ENCODE data around the gene C2orf76.
"Not testable (repeated sequence)": the region's sequence is repeated elsewhere in the genome, so short reads cannot be mapped to it uniquely, and the experiment has no call there.

Gene C2orf76

GRCh38 chr2:119366649-119367471 is at the start of gene C2orf76, which contains the start of gene DBI:
TSS of gene C2orf76 (minus strand) at chr2:119366834. CDS start at chr2:119339959, 26,875 bp downstream.
TSS of gene DBI (plus strand) at chr2:119366977. CDS start at chr2:119367052, 75 bp downstream.
- H3K4me3 ChIP-seq (ENCODE audit: low read length), result peak within 1 kb of the TSS; percentile 96
- no peaks in the 10 kb centered on the region for H3K27me3 ChIP-seq (ENCODE audit: insufficient read depth, low read length)
- no peaks in the 10 kb centered on the region for H3K9me3 ChIP-seq (ENCODE audit: low read length)
- peak within 1 kb of the TSS; percentile 75 for H2AFZ ChIP-seq (ENCODE audit: low read depth, low read length)
- peaks cover 19% of the 10 kb centered on the region for H3K4me1 ChIP-seq (ENCODE audit: insufficient read depth, low read length)
- peaks cover 33% of the 10 kb centered on the region for H3K36me3 ChIP-seq (ENCODE audit: insufficient read depth, low read length)

GRCh38 chr2:119415630-119416029 is 49.0 kb upstream of the C2orf76 start:
- no peak overlapping the region for H3K4me3 ChIP-seq (ENCODE audit: low read length)
- H3K4me1 ChIP-seq (ENCODE audit: insufficient read depth, low read length), result peaks cover 10% of the 10 kb centered on the region
- no peaks in the 10 kb centered on the region for H3K9me3 ChIP-seq (ENCODE audit: low read length)
- H2AFZ ChIP-seq (ENCODE audit: low read depth, low read length), result no peak overlapping the region
- no peaks in the 10 kb centered on the region for H3K27me3 ChIP-seq (ENCODE audit: insufficient read depth, low read length)
- H3K36me3 ChIP-seq (ENCODE audit: insufficient read depth, low read length), result no peaks in the 10 kb centered on the region

GRCh38 chr2:119414894-119415293 is 48.3 kb upstream of the C2orf76 start:
- Histone ChIP-seq H3K4me3 (ENCODE audit: low read length) (no peak overlapping the region), H3K9me3 (ENCODE audit: low read length) (no peaks in the 10 kb centered on the region), H3K36me3 (ENCODE audit: insufficient read depth, low read length) (no peaks in the 10 kb centered on the region)

GRCh38 chr2:119409506-119409905 is 42.9 kb upstream of the C2orf76 start:
- Histone ChIP-seq H3K36me3 (ENCODE audit: insufficient read depth, low read length) (no peaks in the 10 kb centered on the region), H3K4me3 (ENCODE audit: low read length) (no peak overlapping the region), H2AFZ (ENCODE audit: low read depth, low read length) (no peak overlapping the region), H3K9me3 (ENCODE audit: low read length) (no peaks in the 10 kb centered on the region), H3K4me1 (ENCODE audit: insufficient read depth, low read length) (peaks cover 10% of the 10 kb centered on the region), H3K27me3 (ENCODE audit: insufficient read depth, low read length) (no peaks in the 10 kb centered on the region)

More at GRCh38 chr2:119414894-119415293, 48.3 kb upstream of the C2orf76 start:
- Histone ChIP-seq H3K27me3 (ENCODE audit: insufficient read depth, low read length) (no peaks in the 10 kb centered on the region), H2AFZ (ENCODE audit: low read depth, low read length) (no peak overlapping the region), H3K4me1 (ENCODE audit: insufficient read depth, low read length) (peaks cover 10% of the 10 kb centered on the region)

GRCh38 chr2:119408221-119408619 is 41.6 kb upstream of the C2orf76 start:
- H3K4me1 ChIP-seq (ENCODE audit: insufficient read depth, low read length), result no peaks in the 10 kb centered on the region

GRCh38 chr2:119407430-119408220 is 41.0 kb upstream of the C2orf76 start:
- no peaks in the 10 kb centered on the region for H3K27me3 ChIP-seq (ENCODE audit: insufficient read depth, low read length)
- H3K36me3 ChIP-seq (ENCODE audit: insufficient read depth, low read length), result no peaks in the 10 kb centered on the region
- H3K4me1 ChIP-seq (ENCODE audit: insufficient read depth, low read length), result no peaks in the 10 kb centered on the region
- H3K9me3 ChIP-seq (ENCODE audit: low read length), result no peaks in the 10 kb centered on the region
- no peak overlapping the region for H2AFZ ChIP-seq (ENCODE audit: low read depth, low read length)
- no peak overlapping the region for H3K4me3 ChIP-seq (ENCODE audit: low read length)

More at GRCh38 chr2:119408221-119408619, 41.6 kb upstream of the C2orf76 start:
- H3K27me3 ChIP-seq (ENCODE audit: insufficient read depth, low read length), result no peaks in the 10 kb centered on the region
- no peak overlapping the region for H3K4me3 ChIP-seq (ENCODE audit: low read length)
- H2AFZ ChIP-seq (ENCODE audit: low read depth, low read length), result no peak overlapping the region
- no peaks in the 10 kb centered on the region for H3K9me3 ChIP-seq (ENCODE audit: low read length)
- H3K36me3 ChIP-seq (ENCODE audit: insufficient read depth, low read length), result no peaks in the 10 kb centered on the region

- no peak overlapping the region for H3K4me3 ChIP-seq (ENCODE audit: low read length)
- H3K36me3 ChIP-seq (ENCODE audit: insufficient read depth, low read length), result no peaks in the 10 kb centered on the region
- H3K9me3 ChIP-seq (ENCODE audit: low read length), result no peaks in the 10 kb centered on the region
- H3K27me3 ChIP-seq (ENCODE audit: insufficient read depth, low read length), result no peaks in the 10 kb centered on the region
- H3K4me1 ChIP-seq (ENCODE audit: insufficient read depth, low read length), result no peaks in the 10 kb centered on the region
- no peak overlapping the region for H2AFZ ChIP-seq (ENCODE audit: low read depth, low read length)
Measured at GRCh38 chr2:119405151-119405550, 38.5 kb upstream of the C2orf76 start.

GRCh38 chr2:119403618-119404017 is 37.0 kb upstream of the C2orf76 start:
- H3K36me3 ChIP-seq (ENCODE audit: insufficient read depth, low read length); H3K27me3 ChIP-seq (ENCODE audit: insufficient read depth, low read length); H2AFZ ChIP-seq (ENCODE audit: low read depth, low read length); H3K4me1 ChIP-seq (ENCODE audit: insufficient read depth, low read length); H3K9me3 ChIP-seq (ENCODE audit: low read length); H3K4me3 ChIP-seq (ENCODE audit: low read length): not testable (repeated sequence)

GRCh38 chr2:119402645-119403560 is 36.3 kb upstream of the C2orf76 start:
- Histone ChIP-seq H3K9me3 (ENCODE audit: low read length) (no peaks in the 10 kb centered on the region), H2AFZ (ENCODE audit: low read depth, low read length) (no peak overlapping the region), H3K4me1 (ENCODE audit: insufficient read depth, low read length) (no peaks in the 10 kb centered on the region), H3K36me3 (ENCODE audit: insufficient read depth, low read length) (no peaks in the 10 kb centered on the region), H3K27me3 (ENCODE audit: insufficient read depth, low read length) (no peaks in the 10 kb centered on the region), H3K4me3 (ENCODE audit: low read length) (no peak overlapping the region)

- no peaks in the 10 kb centered on the region for H3K27me3 ChIP-seq (ENCODE audit: insufficient read depth, low read length)
- no peaks in the 10 kb centered on the region for H3K4me1 ChIP-seq (ENCODE audit: insufficient read depth, low read length)
- H3K36me3 ChIP-seq (ENCODE audit: insufficient read depth, low read length), result no peaks in the 10 kb centered on the region
- H3K4me3 ChIP-seq (ENCODE audit: low read length), result no peak overlapping the region
- H2AFZ ChIP-seq (ENCODE audit: low read depth, low read length), result no peak overlapping the region
- no peaks in the 10 kb centered on the region for H3K9me3 ChIP-seq (ENCODE audit: low read length)
Measured at GRCh38 chr2:119402106-119402505, 35.5 kb upstream of the C2orf76 start.

GRCh38 chr2:119397196-119397595 is 30.6 kb upstream of the C2orf76 start:
- H2AFZ ChIP-seq (ENCODE audit: low read depth, low read length), result no peak overlapping the region
- H3K4me1 ChIP-seq (ENCODE audit: insufficient read depth, low read length), result no peaks in the 10 kb centered on the region
- no peaks in the 10 kb centered on the region for H3K36me3 ChIP-seq (ENCODE audit: insufficient read depth, low read length)
- no peaks in the 10 kb centered on the region for H3K9me3 ChIP-seq (ENCODE audit: low read length)
- no peaks in the 10 kb centered on the region for H3K27me3 ChIP-seq (ENCODE audit: insufficient read depth, low read length)
- no peak overlapping the region for H3K4me3 ChIP-seq (ENCODE audit: low read length)

- H3K4me1 ChIP-seq (ENCODE audit: insufficient read depth, low read length), result no peaks in the 10 kb centered on the region
- no peaks in the 10 kb centered on the region for H3K27me3 ChIP-seq (ENCODE audit: insufficient read depth, low read length)
- no peaks in the 10 kb centered on the region for H3K9me3 ChIP-seq (ENCODE audit: low read length)
- H2AFZ ChIP-seq (ENCODE audit: low read depth, low read length), result no peak overlapping the region
- no peaks in the 10 kb centered on the region for H3K36me3 ChIP-seq (ENCODE audit: insufficient read depth, low read length)
- H3K4me3 ChIP-seq (ENCODE audit: low read length), result no peak overlapping the region
Measured at GRCh38 chr2:119393971-119394748, 27.5 kb upstream of the C2orf76 start.
